HL-60 (cell line): ENCODE results near the gene MTCH1.

ENCODE experiments used
- DNase-seq, 2 experiments: peaks; one replicate each; pipeline ENCODE4 v3.0.0-alpha.2; 2010 to 2020; ENCODE audit warnings: low read depth in 1 of 2, low spot score in 1 of 2
- H3K27ac ChIP-seq: fragments of 250-450 bp; sonication (Bioruptor Pico); replicated peaks from 2 replicates; pipeline ENCODE4 v1.5.1; 2020; ENCODE audit warnings: mild to moderate bottlenecking, moderate library complexity
- H3K27me3 ChIP-seq: fragments of 250-450 bp; sonication (Bioruptor Pico); 2 replicates; pipeline ENCODE4 v1.5.1; 2021; ENCODE audit warnings: mild to moderate bottlenecking, moderate library complexity; ENCODE audit not compliant: insufficient read depth, poor library complexity, severe bottlenecking
- H3K4me3 ChIP-seq: replicated peaks from 2 replicates; pipeline ENCODE4 v1.5.1; 2011; ENCODE audit warnings: mild to moderate bottlenecking, control low read depth, low read length; ENCODE audit not compliant: insufficient read depth
- CTCF ChIP-seq: IDR thresholded peaks from one replicate; pipeline ENCODE4 v1.5.1; 2011; ENCODE audit warnings: low read length, control low read depth, inconsistent platforms; ENCODE audit not compliant: insufficient read depth
- GABPA ChIP-seq: IDR thresholded peaks from 2 replicates; pipeline ENCODE4 v1.6.1; 2012; ENCODE audit warnings: low read depth
- POLR2AphosphoS5 ChIP-seq: IDR thresholded peaks from 2 replicates; pipeline ENCODE4 v1.6.1; 2012; ENCODE audit warnings: low read depth
- REST ChIP-seq: IDR thresholded peaks from 2 replicates; pipeline ENCODE4 v1.6.1; 2012; ENCODE audit warnings: low read depth; ENCODE audit not compliant: insufficient replicate concordance
- SPI1 ChIP-seq: IDR thresholded peaks from 2 replicates; pipeline ENCODE4 v1.6.1; 2012; ENCODE audit warnings: low read depth, mild to moderate bottlenecking, borderline replicate concordance

Gene MTCH1

GRCh38 chr6:36933102-36933501, 52.9 kb downstream of the MTCH1 start:
- no peak overlapping the region for H3K27ac ChIP-seq
- no peak for TF ChIP-seq CTCF
- TF ChIP-seq GABPA = no peak
- no peak for TF ChIP-seq SPI1
- TF ChIP-seq REST = no peak
- TF ChIP-seq POLR2AphosphoS5 = no peak
- DNase-seq = no peak
- peaks cover 4% of the 10 kb centered on the region for H3K27me3 ChIP-seq
- no peak overlapping the region for H3K4me3 ChIP-seq

GRCh38 chr6:36930483-36930882, 55.5 kb downstream of the MTCH1 start:
- no peak for TF ChIP-seq REST
- no peak for TF ChIP-seq SPI1
- TF ChIP-seq POLR2AphosphoS5 = no peak
- TF ChIP-seq CTCF = no peak
- no peak for TF ChIP-seq GABPA
- H3K4me3 ChIP-seq = no peak overlapping the region
- H3K27me3 ChIP-seq = peaks cover 4% of the 10 kb centered on the region
- no peak overlapping the region for H3K27ac ChIP-seq
- DNase-seq = no peak

GRCh38 chr6:36929607-36930006, 56.4 kb downstream of the MTCH1 start:
- H3K4me3 ChIP-seq = no peak overlapping the region
- no peak overlapping the region for H3K27ac ChIP-seq
- H3K27me3 ChIP-seq = no peaks in the 10 kb centered on the region
- TF ChIP-seq GABPA (no peak), REST (no peak), POLR2AphosphoS5 (no peak), SPI1 (no peak), CTCF (no peak)
- DNase-seq = no peak
